Ishikawa (cell line): Measurements from ENCODE around the gene KLHL6.

Source experiments
- CEBPB ChIP-seq: IDR thresholded peaks from 2 replicates; pipeline ENCODE4 v1.6.1; 2012
- CREB1 ChIP-seq: IDR thresholded peaks from 2 replicates; pipeline ENCODE4 v1.6.1; 2012; ENCODE audit warnings: low read depth
- EGR1 ChIP-seq: IDR thresholded peaks from 2 replicates; pipeline ENCODE4 v1.6.1; 2012
- EP300 ChIP-seq: IDR thresholded peaks from 2 replicates; pipeline ENCODE4 v1.6.1; 2012; ENCODE audit warnings: borderline replicate concordance
- FOXM1 ChIP-seq: IDR thresholded peaks from 2 replicates; pipeline ENCODE4 v1.6.1; 2012; ENCODE audit warnings: low read depth, borderline replicate concordance
- MAX ChIP-seq: IDR thresholded peaks from 2 replicates; pipeline ENCODE4 v1.6.1; 2012
- NFIC ChIP-seq: IDR thresholded peaks from 2 replicates; pipeline ENCODE4 v1.6.1; 2012
- RAD21 ChIP-seq: IDR thresholded peaks from 2 replicates; pipeline ENCODE4 v1.6.1; 2012; ENCODE audit warnings: low read depth
- REST ChIP-seq: IDR thresholded peaks from 2 replicates; pipeline ENCODE4 v1.6.1; 2012; ENCODE audit warnings: low read depth, mild to moderate bottlenecking
- TAF1 ChIP-seq: IDR thresholded peaks from 2 replicates; pipeline ENCODE4 v1.6.1; 2012; ENCODE audit warnings: low read depth, mild to moderate bottlenecking
- TCF12 ChIP-seq: IDR thresholded peaks from 2 replicates; pipeline ENCODE4 v1.6.1; 2012; ENCODE audit warnings: low read depth
- TEAD4 ChIP-seq: IDR thresholded peaks from 2 replicates; pipeline ENCODE4 v1.6.1; 2012
- USF1 ChIP-seq: IDR thresholded peaks from 2 replicates; pipeline ENCODE4 v1.6.1; 2012
- YY1 ChIP-seq: IDR thresholded peaks from 2 replicates; pipeline ENCODE4 v1.6.1; 2012; ENCODE audit warnings: low read depth
- ZBTB7A ChIP-seq: IDR thresholded peaks from 2 replicates; pipeline ENCODE4 v1.6.1; 2012; ENCODE audit warnings: low read depth

The KLHL6 gene

GRCh38 chr3:183514021-183514420 is 41.5 kb downstream of the KLHL6 start:
- no peak for TF ChIP-seq FOXM1
- no peak for TF ChIP-seq EGR1
- no peak for TF ChIP-seq USF1
- no peak for TF ChIP-seq EP300
- TF ChIP-seq TCF12 = no peak
- no peak for TF ChIP-seq YY1
- no peak for TF ChIP-seq CREB1
- no peak for TF ChIP-seq TEAD4
- no peak for TF ChIP-seq NFIC
- no peak for TF ChIP-seq RAD21

- TF ChIP-seq NFIC = no peak
- no peak for TF ChIP-seq MAX
- no peak for TF ChIP-seq ZBTB7A
- no peak for TF ChIP-seq TCF12
- no peak for TF ChIP-seq CREB1
- TF ChIP-seq YY1 = no peak
- TF ChIP-seq EGR1 = no peak
- no peak for TF ChIP-seq EP300
- TF ChIP-seq FOXM1 = no peak
- no peak for TF ChIP-seq RAD21
- TF ChIP-seq CEBPB = no peak
- TF ChIP-seq USF1 = no peak
- no peak for TF ChIP-seq REST
- no peak for TF ChIP-seq TEAD4
- TF ChIP-seq TAF1 = no peak
These were observed 42.3 kb downstream of the KLHL6 start for GRCh38 chr3:183513046-183513706.

GRCh38 chr3:183508821-183509220 is 46.7 kb downstream of the KLHL6 start:
- TF ChIP-seq REST = no peak
- TF ChIP-seq RAD21 = no peak
- TF ChIP-seq EGR1 = no peak
- TF ChIP-seq CREB1 = no peak
- TF ChIP-seq FOXM1 = no peak
- no peak for TF ChIP-seq MAX

GRCh38 chr3:183507551-183507950 is 48.0 kb downstream of the KLHL6 start:
- no peak for TF ChIP-seq ZBTB7A
- TF ChIP-seq YY1 = no peak
- no peak for TF ChIP-seq RAD21
- TF ChIP-seq FOXM1 = no peak
- TF ChIP-seq TEAD4 = no peak
- no peak for TF ChIP-seq REST
- no peak for TF ChIP-seq CREB1
- TF ChIP-seq CEBPB = no peak
- no peak for TF ChIP-seq EGR1
- no peak for TF ChIP-seq MAX
- TF ChIP-seq TAF1 = no peak
- TF ChIP-seq TCF12 = no peak
- no peak for TF ChIP-seq NFIC
- no peak for TF ChIP-seq EP300
- no peak for TF ChIP-seq USF1
